Measurements from ENCODE around the gene SLC10A4. TPM values are rescaled to one million over a fixed set of nuclear protein-coding genes. Genes with fewer than 3 reads are reported as not detected.

Gene SLC10A4
- total and polyA plus RNA-seq, 2 of the 13 experiments (the other 11 are each of a cell fraction or from before 2014, with no cell fraction given), result 0.04 to 0.07 TPM

DNA sequence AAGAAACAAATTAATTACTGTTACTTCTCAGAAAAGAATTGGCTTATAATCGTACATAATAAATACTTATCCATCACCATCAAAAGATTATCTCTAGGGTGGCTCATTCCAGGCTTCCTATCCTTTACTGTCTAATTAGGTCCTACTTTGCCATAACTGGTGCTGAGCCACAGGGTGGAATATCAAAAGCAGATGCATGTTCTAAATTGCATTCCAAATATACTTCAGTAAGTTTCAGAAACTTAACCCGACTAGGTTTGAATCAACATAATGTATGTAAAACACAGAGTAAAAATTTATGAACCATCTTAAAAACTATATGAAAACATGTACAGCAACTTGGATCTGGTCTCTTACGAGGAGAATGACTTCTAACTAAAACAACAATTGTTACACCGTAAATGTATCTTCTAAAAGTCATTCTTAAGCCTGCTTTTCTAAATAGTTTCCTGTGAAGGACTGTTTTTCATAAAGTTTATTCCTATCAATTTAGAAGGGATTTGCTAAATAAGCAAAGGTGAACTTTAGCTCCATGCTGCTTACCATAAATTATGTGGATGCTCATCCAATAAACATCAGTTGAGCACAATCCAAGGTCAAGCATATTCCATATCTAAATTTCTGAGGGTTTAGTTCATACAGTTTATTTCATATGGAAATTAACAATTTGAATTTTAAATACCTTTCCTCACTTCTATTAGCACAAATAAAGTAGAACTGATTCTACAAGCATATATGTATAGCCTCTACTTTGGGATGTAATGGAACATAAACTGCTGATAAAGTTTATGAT, 20.3 kb downstream of the SLC10A4 start (continued):
- TF ChIP-seq, protein P1, sequence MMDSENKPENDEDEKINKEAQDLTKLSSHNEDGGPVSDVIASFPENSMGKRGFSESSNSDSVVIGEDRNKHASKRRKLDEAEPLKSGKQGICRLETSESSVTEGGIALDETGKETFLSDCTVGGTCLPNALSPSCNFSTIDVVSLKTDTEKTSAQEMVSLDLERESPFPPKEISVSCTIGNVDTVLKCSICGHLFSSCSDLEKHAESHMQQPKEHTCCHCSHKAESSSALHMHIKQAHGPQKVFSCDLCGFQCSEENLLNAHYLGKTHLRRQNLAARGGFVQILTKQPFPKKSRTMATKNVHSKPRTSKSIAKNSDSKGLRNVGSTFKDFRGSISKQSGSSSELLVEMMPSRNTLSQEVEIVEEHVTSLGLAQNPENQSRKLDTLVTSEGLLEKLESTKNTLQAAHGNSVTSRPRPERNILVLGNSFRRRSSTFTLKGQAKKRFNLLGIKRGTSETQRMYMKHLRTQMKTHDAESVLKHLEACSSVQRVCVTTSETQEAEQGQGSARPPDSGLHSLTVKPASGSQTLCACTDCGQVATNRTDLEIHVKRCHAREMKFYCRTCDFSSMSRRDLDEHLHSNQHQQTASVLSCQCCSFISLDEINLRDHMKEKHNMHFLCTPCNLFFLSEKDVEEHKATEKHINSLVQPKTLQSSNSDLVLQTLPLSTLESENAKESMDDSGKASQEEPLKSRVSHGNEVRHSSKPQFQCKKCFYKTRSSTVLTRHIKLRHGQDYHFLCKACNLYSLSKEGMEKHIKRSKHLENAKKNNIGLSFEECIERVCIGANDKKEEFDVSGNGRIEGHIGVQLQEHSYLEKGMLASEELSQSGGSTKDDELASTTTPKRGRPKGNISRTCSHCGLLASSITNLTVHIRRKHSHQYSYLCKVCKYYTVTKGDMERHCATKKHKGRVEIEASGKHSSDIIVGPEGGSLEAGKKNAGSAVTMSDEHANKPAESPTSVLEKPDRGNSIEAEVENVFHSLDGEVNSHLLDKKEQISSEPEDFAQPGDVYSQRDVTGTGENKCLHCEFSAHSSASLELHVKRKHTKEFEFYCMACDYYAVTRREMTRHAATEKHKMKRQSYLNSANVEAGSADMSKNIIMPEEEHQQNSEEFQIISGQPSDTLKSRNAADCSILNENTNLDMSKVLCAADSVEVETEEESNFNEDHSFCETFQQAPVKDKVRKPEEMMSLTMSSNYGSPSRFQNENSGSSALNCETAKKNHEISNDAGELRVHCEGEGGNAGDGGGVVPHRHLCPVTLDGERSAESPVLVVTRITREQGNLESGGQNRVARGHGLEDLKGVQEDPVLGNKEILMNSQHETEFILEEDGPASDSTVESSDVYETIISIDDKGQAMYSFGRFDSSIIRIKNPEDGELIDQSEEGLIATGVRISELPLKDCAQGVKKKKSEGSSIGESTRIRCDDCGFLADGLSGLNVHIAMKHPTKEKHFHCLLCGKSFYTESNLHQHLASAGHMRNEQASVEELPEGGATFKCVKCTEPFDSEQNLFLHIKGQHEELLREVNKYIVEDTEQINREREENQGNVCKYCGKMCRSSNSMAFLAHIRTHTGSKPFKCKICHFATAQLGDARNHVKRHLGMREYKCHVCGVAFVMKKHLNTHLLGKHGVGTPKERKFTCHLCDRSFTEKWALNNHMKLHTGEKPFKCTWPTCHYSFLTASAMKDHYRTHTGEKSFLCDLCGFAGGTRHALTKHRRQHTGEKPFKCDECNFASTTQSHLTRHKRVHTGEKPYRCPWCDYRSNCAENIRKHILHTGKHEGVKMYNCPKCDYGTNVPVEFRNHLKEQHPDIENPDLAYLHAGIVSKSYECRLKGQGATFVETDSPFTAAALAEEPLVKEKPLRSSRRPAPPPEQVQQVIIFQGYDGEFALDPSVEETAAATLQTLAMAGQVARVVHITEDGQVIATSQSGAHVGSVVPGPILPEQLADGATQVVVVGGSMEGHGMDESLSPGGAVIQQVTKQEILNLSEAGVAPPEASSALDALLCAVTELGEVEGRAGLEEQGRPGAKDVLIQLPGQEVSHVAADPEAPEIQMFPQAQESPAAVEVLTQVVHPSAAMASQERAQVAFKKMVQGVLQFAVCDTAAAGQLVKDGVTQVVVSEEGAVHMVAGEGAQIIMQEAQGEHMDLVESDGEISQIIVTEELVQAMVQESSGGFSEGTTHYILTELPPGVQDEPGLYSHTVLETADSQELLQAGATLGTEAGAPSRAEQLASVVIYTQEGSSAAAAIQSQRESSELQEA (CRISPR knock-in tag; IDR thresholded peaks at IDR 0.05; ENCODE audit: not compliant biosample characterization), result no peak
- TF ChIP-seq PHF21A (CRISPR knock-in tag; IDR thresholded peaks at IDR 0.05), result no peak

DNA sequence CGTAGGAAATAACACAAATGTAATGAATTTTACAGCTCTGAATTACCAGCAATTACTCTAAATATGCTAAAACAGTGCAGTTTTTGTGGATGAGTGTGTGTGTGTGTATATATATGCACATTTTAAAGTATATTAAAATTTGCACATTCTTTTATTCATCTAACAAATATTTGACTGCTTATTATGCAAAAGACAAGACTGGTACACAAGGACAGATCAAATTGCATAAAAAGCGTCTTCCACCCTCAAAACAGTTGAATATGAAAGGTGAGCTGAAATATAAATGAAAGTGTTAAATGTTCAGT, 20.8 kb downstream of the SLC10A4 start:
- no peaks in the 10 kb centered on the region for H4K20me1 ChIP-seq (ENCODE audit: insufficient read depth, low read length)
- POLR2A ChIA-PET, result no interaction called here
- FAIRE-seq, result no peak
- DNase-seq (ENCODE audit: low spot score), result no peak
- H3K79me2 ChIP-seq (ENCODE audit: insufficient read depth, low read length), result no peaks in the 10 kb centered on the region
- no peak overlapping the region for H2AFZ ChIP-seq (ENCODE audit: low read length)
- H3K4me1 ChIP-seq (ENCODE audit: insufficient read depth, low read length), result no peaks in the 10 kb centered on the region
- H3K9ac ChIP-seq (ENCODE audit: insufficient read depth, low read depth, low read length), result no peak overlapping the region
- no peak overlapping the region for H3K27ac ChIP-seq (ENCODE audit: extremely low read length, insufficient read depth, low read length)
- BruUV-seq (replicated peaks), result no TSS peak
- in situ Hi-C loops (cut with HindIII; ENCODE audit: extremely low pct_ligation_motif_present, low pct_unique_long_range_greater_than_20kb) (no loop called here), intact Hi-C loops (cut with micrococcal nuclease; ENCODE audit: unreplicated experiment) (no loop called here)
- no peaks in the 10 kb centered on the region for H3K27me3 ChIP-seq (ENCODE audit: control insufficient read depth in 1 of 2, insufficient read depth in 2 of 2, low read length in 2 of 2)
- no peak overlapping the region for H3K4me3 ChIP-seq (replicated peaks in 1 of 3; ENCODE audit: insufficient read depth in 1 of 3, low read depth in 2 of 3, low read length in 3 of 3)
- ATAC-seq, result no peak
- WGBS (ENCODE audit: low lambda C conversion rate), result 99% methylated on average over 2 of the region's 2 CpGs
- no peak overlapping the region for H3K4me2 ChIP-seq (ENCODE audit: low read depth, low read length)
- peaks cover 0 to 11% of the 10 kb centered on the region in 2 experiments; a peak in 2 of 5 replicates for H3K36me3 ChIP-seq (replicated peaks in 1 of 2; ENCODE audit: control insufficient read depth in 1 of 2, insufficient read depth in 2 of 2, low read length in 2 of 2)
- TF ChIP-seq, protein P2, sequence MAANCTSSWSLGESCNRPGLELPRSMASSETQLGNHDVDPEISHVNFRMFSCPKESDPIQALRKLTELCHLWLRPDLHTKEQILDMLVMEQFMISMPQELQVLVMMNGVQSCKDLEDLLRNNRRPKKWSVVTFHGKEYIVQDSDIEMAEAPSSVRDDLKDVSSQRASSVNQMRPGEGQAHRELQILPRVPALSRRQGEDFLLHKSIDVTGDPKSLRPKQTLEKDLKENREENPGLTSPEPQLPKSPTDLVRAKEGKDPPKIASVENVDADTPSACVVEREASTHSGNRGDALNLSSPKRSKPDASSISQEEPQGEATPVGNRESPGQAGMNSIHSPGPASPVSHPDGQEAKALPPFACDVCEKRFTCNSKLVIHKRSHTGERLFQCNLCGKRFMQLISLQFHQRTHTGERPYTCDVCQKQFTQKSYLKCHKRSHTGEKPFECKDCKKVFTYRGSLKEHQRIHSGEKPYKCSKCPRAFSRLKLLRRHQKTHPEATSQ (CRISPR knock-in tag; IDR thresholded peaks at IDR 0.05; ENCODE audit: borderline replicate concordance), result no peak
- TF ChIP-seq, protein P3, sequence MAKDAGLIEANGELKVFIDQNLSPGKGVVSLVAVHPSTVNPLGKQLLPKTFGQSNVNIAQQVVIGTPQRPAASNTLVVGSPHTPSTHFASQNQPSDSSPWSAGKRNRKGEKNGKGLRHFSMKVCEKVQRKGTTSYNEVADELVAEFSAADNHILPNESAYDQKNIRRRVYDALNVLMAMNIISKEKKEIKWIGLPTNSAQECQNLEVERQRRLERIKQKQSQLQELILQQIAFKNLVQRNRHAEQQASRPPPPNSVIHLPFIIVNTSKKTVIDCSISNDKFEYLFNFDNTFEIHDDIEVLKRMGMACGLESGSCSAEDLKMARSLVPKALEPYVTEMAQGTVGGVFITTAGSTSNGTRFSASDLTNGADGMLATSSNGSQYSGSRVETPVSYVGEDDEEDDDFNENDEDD (CRISPR knock-in tag; IDR thresholded peaks at IDR 0.05; ENCODE audit: borderline replicate concordance), result no peak
- TF ChIP-seq ZNF678 (CRISPR knock-in tag; IDR thresholded peaks at IDR 0.05), result no peak
- no peak for TF ChIP-seq MEIS2 (CRISPR knock-in tag; IDR thresholded peaks at IDR 0.05)
- TF ChIP-seq ZNF619 (CRISPR knock-in tag; IDR thresholded peaks at IDR 0.05), result no peak
- no peak for TF ChIP-seq ZNF430 (CRISPR knock-in tag; IDR thresholded peaks at IDR 0.05)
- TF ChIP-seq SUZ12 (IDR thresholded peaks at IDR 0.05; ENCODE audit: low read depth, low read length), result no peak
- TF ChIP-seq ZNF777 (CRISPR knock-in tag; IDR thresholded peaks at IDR 0.05), result no peak
- TF ChIP-seq ZNF335 (CRISPR knock-in tag; IDR thresholded peaks at IDR 0.05), result no peak
- H3K9me3 ChIP-seq (ENCODE audit: low read length), result no peaks in the 10 kb centered on the region
- CTCF ChIA-PET (ENCODE audit: low intra/inter-chr PET ratio, low total read pairs), result no interaction called here

Data from HepG2 (cell line).